Esophagus squamous epithelium (tissue), 4 donors: ENCODE measurements around the gene APLP2.

ENCODE experiments used
- CTCF ChIP-seq, 6 experiments: fragments of 450-650 bp in 4 of 6; fragments of 200-600 bp in 2 of 6; sonication (generic) in 2 of 6; IDR thresholded peaks; one replicate each; pipeline ENCODE4 v1.5.1; 2016 to 2019; ENCODE audit warnings: antibody characterized with exemption in 6 of 6, mild to moderate bottlenecking in 4 of 6, moderate library complexity in 4 of 6
- POLR2A ChIP-seq, 4 donors: fragments of 450-650 bp; IDR thresholded peaks; one replicate each; pipeline ENCODE4 v1.6.1; 2017; ENCODE audit warnings: antibody characterized with exemption in 4 of 4, mild to moderate bottlenecking in 4 of 4, moderate library complexity in 3 of 4

GRCh38 chr11:130063451-130063850, 6.2 kb upstream of the APLP2 start:
- no peak for TF ChIP-seq CTCF (IDR thresholded peaks at IDR 0.05)
- TF ChIP-seq POLR2A (IDR thresholded peaks at IDR 0.05), result no peak
